HCT116 (cell line): ENCODE data around the gene ITGB7. TPM values are rescaled to one million over a fixed set of nuclear protein-coding genes. Genes with fewer than 3 reads are reported as not detected.

Experiments
- ATAC-seq: fragments of 200-7000 bp; cut with Tn5 transposase; 2 replicates; pipeline ENCODE4 v1.9.1; 2020; ENCODE audit warnings: mild to moderate bottlenecking, moderate library complexity
- BruUV-seq: library from RNA; stranded (reverse); fragments of 400-500 nt; replicated peaks from 2 replicates; lab custom pipeline; 2021; lab: Mats Ljungman, UMichigan
- CTCF ChIA-PET: fragments of 300-600 bp; sonication (Branson Sonifier 250); formaldehyde crosslinking; loops from one replicate; lab custom pipeline; 2021; ENCODE audit warnings: antibody characterized with exemption; lab: Charles Lee
- POLR2A ChIA-PET: fragments of 300-600, 350-600 bp; sonication (Branson Sonifier 250); formaldehyde crosslinking; loops from one replicate; lab custom pipeline; 2021; ENCODE audit warnings: antibody characterized with exemption; lab: Charles Lee
- RAD21 ChIA-PET, 2 experiments: fragments of 300-600 bp; sonication (Branson Sonifier 250); formaldehyde crosslinking; loops; one replicate each; lab custom pipeline; 2023; ENCODE audit warnings: low total read pairs in 2 of 2; ENCODE audit not compliant: uncharacterized antibody in 2 of 2, unreplicated experiment in 2 of 2, low non-redundant PET in 1 of 2; lab: Charles Lee
- DNase-seq: peaks from one replicate; pipeline ENCODE4 v3.0.0-alpha.2; 2010; ENCODE audit warnings: low read depth, low spot score
- H2AFZ ChIP-seq: fragments of 200-600 bp; shearing (Covaris generic), sonication (generic); 2 replicates; pipeline ENCODE4 v1.6.1; 2017; ENCODE audit warnings: low read depth, mixed run types, mixed read lengths, antibody characterized with exemption, low read length; ENCODE audit not compliant: poor library complexity, severe bottlenecking
- H3K27ac ChIP-seq: 2 replicates; pipeline ENCODE4 v1.5.1; 2012; ENCODE audit warnings: low read depth, low read length
- H3K27me3 ChIP-seq: fragments of 200-600 bp; sonication (generic); 2 replicates; pipeline ENCODE4 v1.6.1; 2016; ENCODE audit warnings: mixed run types, low read length, mixed read lengths; ENCODE audit not compliant: insufficient read depth
- H3K36me3 ChIP-seq, 2 experiments: fragments of 200-500 bp in 1 of 2; fragments of 200-600 bp in 1 of 2; sonication (Bioruptor generic) in 1 of 2; sonication (generic) in 1 of 2; 2 replicates each; pipeline versions ENCODE4 v1.5.1 to v1.6.1; 2014 to 2016; ENCODE audit warnings: low read length in 2 of 2, inconsistent platforms in 1 of 2, mixed read lengths in 1 of 2, mixed run types in 1 of 2; ENCODE audit not compliant: insufficient read depth in 2 of 2, control insufficient read depth in 1 of 2
- H3K4me1 ChIP-seq, 2 experiments: fragments of 200-600 bp in 1 of 2; sonication (generic) in 1 of 2; 2 replicates each; pipeline versions ENCODE4 v1.5.1 to v1.6.1; 2012 to 2017; ENCODE audit warnings: low read length in 2 of 2, inconsistent platforms in 1 of 2, mild to moderate bottlenecking in 1 of 2, mixed read lengths in 1 of 2, mixed run types in 1 of 2, moderate library complexity in 1 of 2; ENCODE audit not compliant: insufficient read depth in 2 of 2, control insufficient read depth in 1 of 2
- H3K4me2 ChIP-seq: fragments of 200-600 bp; sonication (generic); 2 replicates; pipeline ENCODE4 v1.6.1; 2017; ENCODE audit warnings: mixed run types, low read length, mixed read lengths
- H3K4me3 ChIP-seq, 2 experiments: fragments of 200-600 bp in 1 of 2; sonication (generic) in 1 of 2; replicated peaks in 1 of 2; 2 replicates each; pipeline ENCODE4 v1.5.1; 2011 to 2016; ENCODE audit warnings: low read length in 2 of 2, control low read depth in 1 of 2, low read depth in 1 of 2, mild to moderate bottlenecking in 1 of 2, mixed read lengths in 1 of 2, mixed run types in 1 of 2
- H3K79me2 ChIP-seq: fragments of 200-600 bp; sonication (generic); 2 replicates; pipeline ENCODE4 v1.6.1; 2017; ENCODE audit warnings: mild to moderate bottlenecking, mixed run types, low read length, moderate library complexity, mixed read lengths; ENCODE audit not compliant: insufficient read depth
- H3K9ac ChIP-seq: fragments of 200-600 bp; sonication (generic); 2 replicates; pipeline ENCODE4 v1.6.1; 2016; ENCODE audit warnings: low read length, mixed read lengths
- H3K9me2 ChIP-seq: fragments of 200-600 bp; sonication (generic), shearing (Covaris generic); 2 replicates; pipeline ENCODE4 v1.6.1; 2017; ENCODE audit warnings: mixed run types, mild to moderate bottlenecking, moderate library complexity; ENCODE audit not compliant: insufficient read depth
- H3K9me3 ChIP-seq, 2 experiments: fragments of 200-500 bp in 1 of 2; fragments of 200-600 bp in 1 of 2; sonication (Bioruptor generic) in 1 of 2; sonication (generic) in 1 of 2; 2 replicates each; pipeline ENCODE4 v1.6.1; 2014 to 2017; ENCODE audit warnings: low read length in 2 of 2, mixed read lengths in 2 of 2, inconsistent platforms in 1 of 2, low read depth in 1 of 2, mild to moderate bottlenecking in 1 of 2, mixed run types in 1 of 2, moderate library complexity in 1 of 2; ENCODE audit not compliant: control insufficient read depth in 1 of 2, insufficient read depth in 1 of 2
- H4K20me1 ChIP-seq: fragments of 200-600 bp; sonication (generic), shearing (Covaris generic); 2 replicates; pipeline ENCODE4 v1.6.1; 2017; ENCODE audit warnings: mixed run types, mild to moderate bottlenecking, moderate library complexity; ENCODE audit not compliant: insufficient read depth
- ATF3 ChIP-seq: IDR thresholded peaks from 2 replicates; pipeline ENCODE4 v1.6.1; 2012
- CBX3 ChIP-seq: IDR thresholded peaks from 2 replicates; pipeline ENCODE4 v1.6.1; 2012; ENCODE audit warnings: low read depth
- CEBPB ChIP-seq: IDR thresholded peaks from 2 replicates; pipeline ENCODE4 v1.6.1; 2012; ENCODE audit warnings: low read depth
- EGR1 ChIP-seq: IDR thresholded peaks from 2 replicates; pipeline ENCODE4 v1.6.1; 2012; ENCODE audit warnings: low read depth
- ELF1 ChIP-seq: IDR thresholded peaks from 2 replicates; pipeline ENCODE4 v1.6.1; 2012; ENCODE audit warnings: low read depth, borderline replicate concordance
- EZH2 ChIP-seq: fragments of 200-600 bp; sonication (generic); IDR thresholded peaks from 2 replicates; pipeline ENCODE4 v1.6.1; 2017; ENCODE audit warnings: antibody characterized with exemption, mixed run types
- EZH2phosphoT487 ChIP-seq: fragments of 200-600 bp; IDR thresholded peaks from 2 replicates; pipeline ENCODE4 v1.6.1; 2018; ENCODE audit warnings: antibody characterized with exemption, borderline replicate concordance
- JUND ChIP-seq: IDR thresholded peaks from 2 replicates; pipeline ENCODE4 v1.6.1; 2012
- POLR2AphosphoS5 ChIP-seq: IDR thresholded peaks from 2 replicates; pipeline ENCODE4 v1.6.1; 2011; ENCODE audit warnings: mild to moderate bottlenecking, low read depth, low read length, moderate library complexity
- REST ChIP-seq: IDR thresholded peaks from 2 replicates; pipeline ENCODE4 v1.6.1; 2012; ENCODE audit warnings: low read depth
- SP1 ChIP-seq: IDR thresholded peaks from 2 replicates; pipeline ENCODE4 v1.6.1; 2012; ENCODE audit warnings: low read depth
- YY1 ChIP-seq: IDR thresholded peaks from 2 replicates; pipeline ENCODE4 v1.6.1; 2011; ENCODE audit warnings: low read length, low read depth, moderate library complexity, mild to moderate bottlenecking; ENCODE audit not compliant: insufficient replicate concordance; ENCODE audit errors: extremely low read depth
- ZBTB33 ChIP-seq: IDR thresholded peaks from 2 replicates; pipeline ENCODE4 v1.6.1; 2011; ENCODE audit warnings: mild to moderate bottlenecking, low read length, moderate library complexity; ENCODE audit not compliant: insufficient replicate concordance; ENCODE audit errors: extremely low read depth
- intact Hi-C: fragments of 100-400 bp; cut with micrococcal nuclease; formaldehyde crosslinking; loops from 2 replicates; pipeline ENCODE4 v1.10.0; 2022
- total RNA-seq: library from RNA; stranded (reverse); gene quantifications from one replicate; pipeline ENCODE4 v1.2.1, GENCODE V29; 2021; ENCODE audit not compliant: unreplicated experiment

Gene ITGB7
- total RNA-seq, 1 experiment from 2014 or later: 1.9 TPM

GRCh38 chr12:53187145-53187899 is 19.7 kb downstream of the ITGB7 start:
- no peak overlapping the region for H3K27ac ChIP-seq
- H3K79me2 ChIP-seq: peaks cover 20% of the 10 kb centered on the region
- DNase-seq: no peak
- H3K4me3 ChIP-seq: no peak overlapping the region
- peaks cover 4 to 6% of the 10 kb centered on the region in 2 experiments; a peak in 2 of 4 replicates for H3K4me1 ChIP-seq
- no peaks in the 10 kb centered on the region for H3K27me3 ChIP-seq
- ChIA-PET RAD21 (no interaction called here), CTCF (interaction anchor here (1.1 to 2.5 kb wide), 5 partner anchors 10 to 121 kb away, joined by 3 to 12 read pairs (median 3); no protein-coding TSS in a partner anchor), POLR2A (interaction anchor here (1.4 kb wide), 1 partner anchor 10 kb away, joined by 4 read pairs; no protein-coding TSS in a partner anchor)
- no peak for ATAC-seq
- BruUV-seq: no TSS peak
- no peaks in the 10 kb centered on the region for H4K20me1 ChIP-seq
- H3K36me3 ChIP-seq: peaks cover 44 to 46% of the 10 kb centered on the region in 2 experiments; a peak in 3 of 4 replicates
- H2AFZ ChIP-seq: no peak overlapping the region
- H3K9me2 ChIP-seq: no peaks in the 10 kb centered on the region
- TF ChIP-seq EZH2phosphoT487: no peak
- no peak for TF ChIP-seq POLR2AphosphoS5
- TF ChIP-seq SP1: no peak
- TF ChIP-seq ELF1: no peak
- no peak for TF ChIP-seq ZBTB33
- no peak for TF ChIP-seq EGR1
- TF ChIP-seq CBX3: no peak
- no peak for TF ChIP-seq CEBPB
- no peak for TF ChIP-seq ATF3
- no peak for TF ChIP-seq EZH2
- TF ChIP-seq REST: no peak
- no peak for TF ChIP-seq JUND
- TF ChIP-seq YY1: no peak
- H3K4me2 ChIP-seq: no peak overlapping the region
- intact Hi-C loops: no loop called here
- H3K9me3 ChIP-seq: no peaks in the 10 kb centered on the region
- no peak overlapping the region for H3K9ac ChIP-seq
